Measurements from ENCODE around the gene PAPPA. TPM values are rescaled to one million over a fixed set of nuclear protein-coding genes. Genes with fewer than 3 reads are reported as not detected.

The PAPPA gene
- polyA plus RNA-seq, 1 of the 3 experiments (the other 2 are of a cell fraction), result 44.5 TPM

- CTCF ChIA-PET, result interaction anchor here (2.0 kb wide), 1 partner anchor 166 kb away, joined by 6 read pairs; no protein-coding TSS in a partner anchor
- WGBS (ENCODE audit: low lambda C conversion rate), result 90% methylated on average over 2 of the region's 2 CpGs
- TF ChIP-seq PBX3 (IDR thresholded peaks at IDR 0.05), result no peak
- TF ChIP-seq TEAD4 (IDR thresholded peaks at IDR 0.05; ENCODE audit: borderline replicate concordance, insufficient read depth), result no peak
- no peak for TF ChIP-seq NFIC (IDR thresholded peaks at IDR 0.05; ENCODE audit: borderline replicate concordance)
- TF ChIP-seq JUND (IDR thresholded peaks at IDR 0.05), result no peak
- no peak for TF ChIP-seq FOXM1 (IDR thresholded peaks at IDR 0.05; ENCODE audit: low read depth)
- no peak for TF ChIP-seq TAF1 (IDR thresholded peaks at IDR 0.05; ENCODE audit: borderline replicate concordance, low read depth, low read length)
- TF ChIP-seq MXI1 (IDR thresholded peaks at IDR 0.05; ENCODE audit: low read depth, low read length), result no peak
These were observed 252.9 kb downstream of the PAPPA start for GRCh38 chr9:116406469-116406868.

DNA sequence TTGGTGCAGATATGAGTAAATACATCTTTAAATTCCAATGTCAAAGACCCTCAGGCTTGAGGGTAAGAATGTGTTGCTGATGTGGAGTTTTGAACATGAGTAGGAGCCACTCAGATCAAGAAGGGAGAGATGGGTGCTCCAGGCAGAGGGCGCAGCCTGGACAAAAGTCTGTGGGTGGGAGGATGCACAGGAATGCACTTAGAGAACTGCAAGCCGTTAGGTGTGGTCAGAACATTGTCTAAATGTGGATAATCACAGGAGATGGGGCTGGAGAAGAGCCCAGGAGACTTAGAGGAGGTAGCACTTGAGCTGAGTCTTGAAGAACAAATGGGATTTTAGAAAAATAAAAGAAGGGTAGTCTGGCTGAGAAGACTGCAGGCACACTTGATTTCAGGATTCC is 255.5 kb downstream of the PAPPA start:
- peaks cover 0 to 3% of the 10 kb centered on the region in 2 experiments for H3K36me3 ChIP-seq (replicated peaks in 1 of 2; ENCODE audit: control insufficient read depth in 1 of 2, insufficient read depth in 2 of 2, low read length in 1 of 2)
- no peaks in the 10 kb centered on the region for H3K79me2 ChIP-seq (ENCODE audit: insufficient read depth)
- peaks cover 11% of the 10 kb centered on the region for H3F3A ChIP-seq (replicated peaks; ENCODE audit: insufficient read depth)
- TF ChIP-seq RAD21 (IDR thresholded peaks at IDR 0.05; ENCODE audit: low read length) (no peak), TCF12 (IDR thresholded peaks at IDR 0.05) (no peak), POLR2AphosphoS5 (IDR thresholded peaks at IDR 0.05; ENCODE audit: low read depth, low read length) (no peak), NRF1 (IDR thresholded peaks at IDR 0.05; ENCODE audit: low read depth, low read length) (no peak), MAX (IDR thresholded peaks at IDR 0.05; ENCODE audit: low read depth) (no peak), GATA2 (CRISPR knock-in tag; IDR thresholded peaks at IDR 0.05) (no peak), NFIC (IDR thresholded peaks at IDR 0.05; ENCODE audit: borderline replicate concordance) (no peak), RCOR1 (IDR thresholded peaks at IDR 0.05; ENCODE audit: low read length) (no peak), TEAD4 (IDR thresholded peaks at IDR 0.05; ENCODE audit: borderline replicate concordance, insufficient read depth) (no peak), RXRA (IDR thresholded peaks at IDR 0.05; ENCODE audit: borderline replicate concordance, low read depth) (no peak), CTCF (IDR thresholded peaks at IDR 0.05) (no peak), TAF1 (IDR thresholded peaks at IDR 0.05; ENCODE audit: borderline replicate concordance, low read depth, low read length) (no peak), SMC3 (IDR thresholded peaks at IDR 0.05; ENCODE audit: low read depth, low read length) (no peak), MXI1 (IDR thresholded peaks at IDR 0.05; ENCODE audit: low read depth, low read length) (no peak), ELF1 (IDR thresholded peaks at IDR 0.05) (no peak), SIN3A (IDR thresholded peaks at IDR 0.05; ENCODE audit: borderline replicate concordance, low read depth, low read length) (no peak)
- TF ChIP-seq, protein P1, sequence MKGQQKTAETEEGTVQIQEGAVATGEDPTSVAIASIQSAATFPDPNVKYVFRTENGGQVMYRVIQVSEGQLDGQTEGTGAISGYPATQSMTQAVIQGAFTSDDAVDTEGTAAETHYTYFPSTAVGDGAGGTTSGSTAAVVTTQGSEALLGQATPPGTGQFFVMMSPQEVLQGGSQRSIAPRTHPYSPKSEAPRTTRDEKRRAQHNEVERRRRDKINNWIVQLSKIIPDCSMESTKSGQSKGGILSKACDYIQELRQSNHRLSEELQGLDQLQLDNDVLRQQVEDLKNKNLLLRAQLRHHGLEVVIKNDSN (IDR thresholded peaks at IDR 0.05; ENCODE audit: borderline replicate concordance, low read depth), result no peak
- TF ChIP-seq, protein P2, sequence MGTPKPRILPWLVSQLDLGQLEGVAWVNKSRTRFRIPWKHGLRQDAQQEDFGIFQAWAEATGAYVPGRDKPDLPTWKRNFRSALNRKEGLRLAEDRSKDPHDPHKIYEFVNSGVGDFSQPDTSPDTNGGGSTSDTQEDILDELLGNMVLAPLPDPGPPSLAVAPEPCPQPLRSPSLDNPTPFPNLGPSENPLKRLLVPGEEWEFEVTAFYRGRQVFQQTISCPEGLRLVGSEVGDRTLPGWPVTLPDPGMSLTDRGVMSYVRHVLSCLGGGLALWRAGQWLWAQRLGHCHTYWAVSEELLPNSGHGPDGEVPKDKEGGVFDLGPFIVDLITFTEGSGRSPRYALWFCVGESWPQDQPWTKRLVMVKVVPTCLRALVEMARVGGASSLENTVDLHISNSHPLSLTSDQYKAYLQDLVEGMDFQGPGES (IDR thresholded peaks at IDR 0.05; ENCODE audit: low read depth, low read length), result no peak
- no peaks in the 10 kb centered on the region for H4K20me1 ChIP-seq (ENCODE audit: insufficient read depth)
- no peak overlapping the region for H3K4me2 ChIP-seq
- no peak for DNase-seq
- H3K9me2 ChIP-seq, result no peaks in the 10 kb centered on the region
- H3K4me3 ChIP-seq (ENCODE audit: low read depth in 2 of 2, low read length in 1 of 2), result no peak overlapping the region
- no peak overlapping the region for H2AFZ ChIP-seq (ENCODE audit: low read depth)
- WGBS (ENCODE audit: low lambda C conversion rate), result 78% methylated on average over 2 of the region's 2 CpGs
- H3K9ac ChIP-seq, result no peak overlapping the region
- H3K27me3 ChIP-seq (ENCODE audit: insufficient read depth), result no peaks in the 10 kb centered on the region
- CTCF ChIA-PET, result no interaction called here
- POLR2A ChIA-PET, result no interaction called here
- H3K27ac ChIP-seq (ENCODE audit: low read depth in 2 of 2, low read length in 1 of 2), result no peak overlapping the region
- H3K9me3 ChIP-seq, result no peaks in the 10 kb centered on the region
- H3K4me1 ChIP-seq (ENCODE audit: control insufficient read depth in 1 of 2, insufficient read depth in 2 of 2, low read depth in 1 of 2, low read length in 1 of 2), result no peaks in the 10 kb centered on the region

More at GRCh38 chr9:116406469-116406868, 252.9 kb downstream of the PAPPA start:
- Histone ChIP-seq H3K36me3 (replicated peaks in 1 of 2; ENCODE audit: control insufficient read depth in 1 of 2, insufficient read depth in 2 of 2, low read length in 1 of 2) (no peaks in the 10 kb centered on the region), H3F3A (replicated peaks; ENCODE audit: insufficient read depth) (peaks cover 34% of the 10 kb centered on the region), H4K20me1 (ENCODE audit: insufficient read depth) (no peaks in the 10 kb centered on the region), H3K4me1 (ENCODE audit: control insufficient read depth in 1 of 2, insufficient read depth in 2 of 2, low read depth in 1 of 2, low read length in 1 of 2) (no peaks in the 10 kb centered on the region; a peak in 1 of 4 replicates), H3K4me2 (no peak overlapping the region), H2AFZ (ENCODE audit: low read depth) (no peak overlapping the region), H3K9me2 (no peaks in the 10 kb centered on the region), H3K27ac (ENCODE audit: low read depth in 2 of 2, low read length in 1 of 2) (no peak overlapping the region), H3K9ac (no peak overlapping the region), H3K27me3 (ENCODE audit: insufficient read depth) (no peaks in the 10 kb centered on the region), H3K9me3 (no peaks in the 10 kb centered on the region), H3K4me3 (ENCODE audit: low read depth in 2 of 2, low read length in 1 of 2) (no peak overlapping the region), H3K79me2 (ENCODE audit: insufficient read depth) (no peaks in the 10 kb centered on the region)
- DNase-seq, result no peak
- POLR2A ChIA-PET, result no interaction called here
